Testis (tissue), 2 donors: ENCODE data around the gene ABHD10.

ENCODE experiments used
- POLR2A ChIP-seq: fragments of 450-650 bp; IDR thresholded peaks from one replicate; pipeline ENCODE4 v1.6.1; 2017; ENCODE audit warnings: antibody characterized with exemption, mild to moderate bottlenecking, moderate library complexity
- TF ChIP-seq, protein P1 (sequence below), 3 experiments: fragments of 450-650 bp in 2 of 3; fragments of 200-600 bp in 1 of 3; sonication (generic) in 1 of 3; IDR thresholded peaks; one replicate each; pipeline ENCODE4 v1.5.1; 2016 to 2019; ENCODE audit warnings: antibody characterized with exemption in 3 of 3, mild to moderate bottlenecking in 2 of 3, moderate library complexity in 1 of 3

DNA sequence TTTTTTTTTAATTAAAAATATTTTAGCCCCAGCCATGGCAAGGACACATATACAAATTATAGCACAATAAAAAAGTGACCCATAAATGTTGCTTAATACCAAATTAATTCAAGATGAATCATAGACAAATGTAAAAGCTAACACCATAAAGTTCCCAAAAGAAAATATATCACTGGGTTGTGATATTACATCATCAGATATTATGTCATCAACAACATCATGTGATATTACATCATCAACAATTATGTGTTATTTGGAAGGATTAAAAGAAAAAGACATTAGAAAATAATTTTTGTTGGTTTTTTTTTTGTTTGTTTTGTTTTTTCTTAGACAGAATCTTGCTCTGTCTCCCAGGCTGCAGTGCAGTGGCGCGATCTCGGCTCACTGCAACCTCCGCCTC lies 34.5 kb upstream of the ABHD10 start:
- TF ChIP-seq, protein P1, sequence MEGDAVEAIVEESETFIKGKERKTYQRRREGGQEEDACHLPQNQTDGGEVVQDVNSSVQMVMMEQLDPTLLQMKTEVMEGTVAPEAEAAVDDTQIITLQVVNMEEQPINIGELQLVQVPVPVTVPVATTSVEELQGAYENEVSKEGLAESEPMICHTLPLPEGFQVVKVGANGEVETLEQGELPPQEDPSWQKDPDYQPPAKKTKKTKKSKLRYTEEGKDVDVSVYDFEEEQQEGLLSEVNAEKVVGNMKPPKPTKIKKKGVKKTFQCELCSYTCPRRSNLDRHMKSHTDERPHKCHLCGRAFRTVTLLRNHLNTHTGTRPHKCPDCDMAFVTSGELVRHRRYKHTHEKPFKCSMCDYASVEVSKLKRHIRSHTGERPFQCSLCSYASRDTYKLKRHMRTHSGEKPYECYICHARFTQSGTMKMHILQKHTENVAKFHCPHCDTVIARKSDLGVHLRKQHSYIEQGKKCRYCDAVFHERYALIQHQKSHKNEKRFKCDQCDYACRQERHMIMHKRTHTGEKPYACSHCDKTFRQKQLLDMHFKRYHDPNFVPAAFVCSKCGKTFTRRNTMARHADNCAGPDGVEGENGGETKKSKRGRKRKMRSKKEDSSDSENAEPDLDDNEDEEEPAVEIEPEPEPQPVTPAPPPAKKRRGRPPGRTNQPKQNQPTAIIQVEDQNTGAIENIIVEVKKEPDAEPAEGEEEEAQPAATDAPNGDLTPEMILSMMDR (IDR thresholded peaks at IDR 0.05): no peak
- TF ChIP-seq POLR2A: no peak
